ENCODE data around the gene PRKAR2B. TPM values are rescaled to one million over a fixed set of nuclear protein-coding genes. Genes with fewer than 3 reads are reported as not detected.
A peak's percentile ranks its signal among the peaks of the same experiment; 100 is the strongest.

The PRKAR2B gene
- polyA plus RNA-seq, 1 of the 3 experiments (the other 2 are of a cell fraction), result 17.3 TPM

- no peak for TF ChIP-seq USF2 (IDR thresholded peaks at IDR 0.05; ENCODE audit: borderline replicate concordance, low read depth, low read length)
- no peak; the same call in 1 of the 2 replicates for TF ChIP-seq TEAD4 (IDR thresholded peaks at IDR 0.05; ENCODE audit: borderline replicate concordance, insufficient read depth)
- no peak for TF ChIP-seq ZBTB33 (IDR thresholded peaks at IDR 0.05; ENCODE audit: borderline replicate concordance, low read depth)
- no peak for TF ChIP-seq NFIC (IDR thresholded peaks at IDR 0.05; ENCODE audit: borderline replicate concordance)
- TF ChIP-seq FOXM1 (IDR thresholded peaks at IDR 0.05; ENCODE audit: low read depth), result 0 out of 2 replicates have a peak, but pooled peaks have one; percentile 29
- TF ChIP-seq MEF2A (IDR thresholded peaks at IDR 0.05; ENCODE audit: borderline replicate concordance, low read depth), result no peak
- no peak for TF ChIP-seq MAX (IDR thresholded peaks at IDR 0.05; ENCODE audit: low read depth)
- no peak for TF ChIP-seq SIN3A (IDR thresholded peaks at IDR 0.05; ENCODE audit: borderline replicate concordance, low read depth, low read length)
- TF ChIP-seq REST (IDR thresholded peaks at IDR 0.05; ENCODE audit: low read depth, low read length), result no peak
These were observed 103.2 kb downstream of the PRKAR2B start (continued) for GRCh38 chr7:107147464-107148393.

GRCh38 chr7:107148721-107149120 is 104.2 kb downstream of the PRKAR2B start:
- no peaks in the 10 kb centered on the region for H3K9me3 ChIP-seq
- no peak overlapping the region for H2AFZ ChIP-seq (ENCODE audit: low read depth)
- CTCF ChIA-PET, result interaction anchor here (0.6 to 8.9 kb wide), 33 partner anchors 10 to 972 kb away, joined by 3 to 171 read pairs (median 4); partner anchors contain the start of genes CCDC71L, HBP1 and PIK3CG
- peaks cover 31% of the 10 kb centered on the region for H3F3A ChIP-seq (replicated peaks; ENCODE audit: insufficient read depth)
- 94% methylated on average over 2 of the region's 2 CpGs for WGBS (ENCODE audit: low lambda C conversion rate)
- no peak for DNase-seq
- no peaks in the 10 kb centered on the region for H3K79me2 ChIP-seq (ENCODE audit: insufficient read depth)
- H3K9me2 ChIP-seq, result no peaks in the 10 kb centered on the region
- no peaks in the 10 kb centered on the region for H4K20me1 ChIP-seq (ENCODE audit: insufficient read depth)
- H3K36me3 ChIP-seq (replicated peaks in 1 of 2; ENCODE audit: control insufficient read depth in 1 of 2, insufficient read depth in 2 of 2, low read length in 1 of 2), result peaks cover 0 to 14% of the 10 kb centered on the region in 2 experiments
- no peak overlapping the region for H3K4me2 ChIP-seq
- peak overlapping the region in 1 of 2 experiments; percentile 60; a peak in 2 of 4 replicates for H3K27ac ChIP-seq (ENCODE audit: low read depth in 2 of 2, low read length in 1 of 2)
- no peaks in the 10 kb centered on the region for H3K27me3 ChIP-seq (ENCODE audit: insufficient read depth)
- no peak overlapping the region for H3K4me3 ChIP-seq (ENCODE audit: low read depth in 2 of 2, low read length in 1 of 2)
- peaks cover 0 to 6% of the 10 kb centered on the region in 2 experiments; a peak in 2 of 4 replicates for H3K4me1 ChIP-seq (ENCODE audit: control insufficient read depth in 1 of 2, insufficient read depth in 2 of 2, low read depth in 1 of 2, low read length in 1 of 2)
- H3K9ac ChIP-seq, result no peak overlapping the region
- POLR2A ChIA-PET, result interaction anchor here (0.7 kb wide), 1 partner anchor 432 kb away, joined by 3 read pairs; no protein-coding TSS in a partner anchor
- TF ChIP-seq GABPA (IDR thresholded peaks at IDR 0.05; ENCODE audit: low read depth) (no peak), MEF2A (IDR thresholded peaks at IDR 0.05; ENCODE audit: borderline replicate concordance, low read depth) (no peak), ELF1 (IDR thresholded peaks at IDR 0.05) (no peak), CHD2 (IDR thresholded peaks at IDR 0.05; ENCODE audit: low read length, partially characterized antibody) (no peak), SIN3A (IDR thresholded peaks at IDR 0.05; ENCODE audit: borderline replicate concordance, low read depth, low read length) (no peak), IRF3 (IDR thresholded peaks at IDR 0.05; ENCODE audit: low read depth, low read length) (no peak), REST (IDR thresholded peaks at IDR 0.05; ENCODE audit: low read depth, low read length) (no peak), USF2 (IDR thresholded peaks at IDR 0.05; ENCODE audit: borderline replicate concordance, low read depth, low read length) (no peak), NRF1 (IDR thresholded peaks at IDR 0.05; ENCODE audit: low read depth, low read length) (no peak)

Measured in SK-N-SH (cell line).